Left kidney (tissue), 2 donors: ENCODE results near the gene STAM. TPM values are rescaled to one million over a fixed set of nuclear protein-coding genes. Genes with fewer than 3 reads are reported as not detected.

Source experiments
- DNase-seq: peaks from one replicate; pipeline ENCODE4 v3.0.0-alpha.2; 2013
- polyA plus RNA-seq: library from polyadenylated mRNA; unstranded; fragments of 120-200 nt; gene quantifications from one replicate; pipeline ENCODE4 v1.2.1, GENCODE V29; 2013; ENCODE audit not compliant: insufficient read length

STAM gene
- polyA plus RNA-seq, 1 donor, result 36.8 TPM

DNA sequence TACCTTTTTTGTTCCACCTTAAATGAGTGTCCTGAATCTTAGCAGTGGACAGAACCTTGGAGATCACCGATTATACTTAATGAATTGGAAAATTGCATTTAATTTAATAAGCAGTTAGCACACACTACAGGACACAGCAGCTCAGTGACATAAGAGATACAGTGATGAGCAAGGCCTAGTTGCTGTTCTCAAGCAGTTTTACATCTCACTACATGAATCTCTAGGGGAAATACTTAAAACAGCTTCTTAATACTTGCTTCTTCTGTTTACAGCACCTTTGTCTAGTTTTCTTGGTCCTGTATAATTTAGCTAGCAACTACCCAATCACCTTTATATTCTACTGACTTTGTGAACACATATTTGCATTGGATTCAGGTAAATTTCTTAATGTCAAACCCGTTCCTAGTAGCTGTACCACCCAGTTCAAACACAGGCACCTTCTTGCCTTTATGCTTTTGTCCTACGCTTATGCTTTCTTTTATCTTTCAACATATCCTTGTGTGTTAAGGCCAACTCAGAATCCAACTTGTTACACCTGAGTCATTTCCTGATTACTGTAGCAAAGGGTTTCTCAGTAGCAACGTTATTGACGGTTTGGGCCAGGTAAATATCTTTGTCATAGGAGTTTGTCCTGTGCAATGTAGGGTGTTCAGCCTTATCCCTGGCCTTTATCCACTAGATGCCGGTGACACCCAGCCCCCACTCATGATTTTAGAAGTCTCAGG is 1.8 kb downstream of the STAM start:
- no peak for DNase-seq

DNA sequence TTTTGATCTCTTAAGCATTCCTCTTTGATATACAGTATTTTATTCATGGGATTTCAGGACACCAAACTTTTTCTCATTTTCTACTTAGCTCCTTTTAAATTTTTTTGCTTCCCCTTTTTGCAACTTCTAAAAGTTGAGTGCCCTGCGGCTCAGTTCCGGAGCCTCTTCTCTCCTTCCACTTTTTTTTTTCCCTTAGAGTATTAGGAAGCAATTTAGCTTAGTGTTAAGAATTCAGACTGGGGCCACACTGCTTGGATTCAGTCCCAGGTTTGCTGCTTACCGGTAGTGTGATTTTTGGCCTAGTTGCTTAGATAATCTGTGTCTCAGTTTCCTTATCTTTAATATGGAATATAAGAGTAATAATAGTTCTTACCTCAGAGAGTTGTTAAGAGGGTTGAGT is 3.4 kb downstream of the STAM start:
- no peak for DNase-seq

DNA sequence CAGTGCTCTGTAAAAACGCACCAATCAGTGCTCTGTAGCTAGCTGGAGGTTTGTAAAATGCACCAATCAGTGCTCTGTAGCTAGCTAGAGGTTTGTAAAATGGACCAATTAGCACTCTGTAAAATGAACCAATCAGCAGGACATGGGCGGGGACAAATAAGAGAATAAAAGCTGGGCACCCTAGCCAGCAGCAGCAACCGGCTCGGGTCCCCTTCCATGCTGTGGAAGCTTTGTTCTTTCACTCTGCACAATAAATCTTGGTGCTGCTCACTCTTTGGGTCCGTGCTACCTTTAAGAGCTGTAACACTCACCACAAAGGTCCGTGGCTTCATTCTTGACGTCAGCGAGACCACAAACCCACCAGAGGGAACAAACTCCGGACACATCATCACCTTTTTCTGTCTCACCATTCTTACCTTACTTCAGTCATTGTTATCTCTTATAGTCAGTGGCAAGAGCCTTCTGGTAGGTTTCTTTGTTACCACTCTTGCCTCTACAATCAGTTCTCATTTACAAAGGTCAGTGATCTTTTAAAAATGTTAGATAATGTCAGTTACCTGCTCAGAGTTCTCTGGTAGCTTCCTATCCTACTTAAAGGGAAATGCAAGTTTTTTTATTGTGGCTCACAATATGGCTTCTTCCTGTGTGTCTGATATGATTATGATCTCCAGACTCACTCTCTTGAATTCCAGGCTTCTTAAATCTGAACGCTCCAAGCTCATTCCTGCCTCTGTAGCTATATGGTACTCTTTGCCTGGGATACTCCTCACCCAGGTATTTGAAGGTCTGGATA is 4.5 kb downstream of the STAM start:
- no peak for DNase-seq

- no peak for DNase-seq
Measured at GRCh38 chr10:17649052-17649451, 5.1 kb downstream of the STAM start.

DNA sequence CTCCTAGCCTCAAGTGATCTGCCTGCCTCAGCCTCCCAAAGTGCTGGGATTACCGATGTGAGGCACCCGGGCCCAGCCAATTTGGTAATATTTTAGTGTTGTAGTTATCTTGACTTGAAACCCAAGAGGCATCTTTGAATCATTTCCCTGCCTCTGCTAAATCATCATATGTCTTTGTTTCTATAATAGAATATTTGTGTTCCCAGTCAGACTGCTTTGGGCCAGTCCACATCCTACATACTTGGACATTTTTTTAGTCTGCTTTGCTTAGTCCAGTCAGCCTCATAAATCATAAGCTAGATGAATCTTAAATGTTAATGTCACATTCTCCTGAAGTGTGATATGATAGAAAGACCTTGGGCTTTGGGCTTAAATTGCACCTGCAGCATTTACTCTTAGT is 5.9 kb downstream of the STAM start:
- no peak for DNase-seq

DNA sequence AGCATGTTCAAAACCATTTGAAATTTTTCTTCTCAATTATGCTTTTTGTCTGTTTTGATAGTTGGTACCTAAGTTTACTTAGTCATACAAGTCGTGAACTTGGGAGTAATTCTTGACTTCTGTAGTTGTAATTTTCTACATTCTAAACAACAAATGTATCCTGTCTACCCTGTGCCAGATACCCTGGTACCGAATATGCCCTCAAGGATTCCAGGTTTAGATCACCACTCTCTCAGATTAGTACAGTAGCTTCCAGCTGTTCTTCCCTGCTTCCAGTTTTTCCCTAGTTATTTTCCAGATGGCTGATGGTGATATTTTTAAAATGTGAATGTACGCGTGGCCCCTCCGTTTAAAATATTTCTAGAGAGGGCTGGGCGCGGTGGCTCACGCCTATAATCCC is 6.5 kb downstream of the STAM start:
- DNase-seq, result no peak

DNA sequence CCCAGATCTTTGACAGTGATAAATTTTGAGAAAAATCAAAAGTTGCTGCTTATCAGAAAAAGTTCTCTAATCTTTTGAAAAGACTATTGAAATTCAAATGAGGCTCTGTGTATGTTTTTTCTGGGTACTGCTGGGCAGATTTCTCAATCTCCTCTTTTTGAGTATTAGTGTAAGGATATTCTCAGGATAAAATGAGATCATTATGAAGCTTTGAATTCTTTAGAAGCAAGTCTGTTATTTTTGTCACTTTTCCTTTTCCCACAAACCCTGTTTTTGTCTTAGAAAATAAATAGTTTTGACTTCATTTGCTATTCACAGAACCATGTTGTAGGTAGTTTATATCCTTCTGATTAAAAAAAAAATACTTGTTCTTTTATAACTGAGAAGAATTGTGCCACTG is 7.9 kb downstream of the STAM start:
- no peak for DNase-seq

DNA sequence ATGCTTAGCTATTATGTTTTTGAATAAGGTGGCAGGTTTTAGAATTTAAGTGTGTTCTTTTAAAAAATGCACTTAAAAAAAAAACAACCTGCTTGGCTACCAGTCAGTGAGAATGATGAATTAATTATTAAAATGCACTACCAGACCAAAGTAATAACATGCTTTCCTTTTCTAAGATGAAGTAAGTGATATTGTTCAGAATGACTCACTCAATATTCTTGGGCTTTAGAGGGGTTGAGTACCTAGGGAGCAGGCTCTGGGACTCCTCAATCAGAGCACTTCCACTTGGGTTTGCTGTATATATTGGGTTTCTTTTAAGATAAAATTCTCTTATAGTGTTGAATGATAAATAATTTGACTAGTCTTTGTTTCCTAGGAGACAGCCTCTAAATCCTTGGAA is 8.6 kb downstream of the STAM start:
- DNase-seq, result no peak

DNA sequence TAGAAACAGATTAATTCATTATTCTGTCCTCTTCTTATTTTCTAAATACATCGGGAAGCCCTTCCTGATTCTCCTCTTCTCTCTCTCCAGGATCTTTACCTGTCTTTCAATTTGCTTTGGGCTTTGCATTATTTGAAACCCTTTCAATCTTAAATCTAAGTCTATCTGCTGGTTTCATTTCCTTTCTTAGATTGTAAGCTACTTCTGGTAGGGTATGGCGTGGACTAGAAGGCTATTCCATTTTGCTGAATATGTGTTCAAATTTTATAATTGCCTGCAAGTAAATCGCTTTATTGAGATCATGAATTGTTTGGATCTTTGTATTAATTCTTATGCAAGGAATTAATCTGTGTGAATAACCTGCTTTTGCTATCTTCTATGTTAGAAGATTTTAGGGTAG is 11.1 kb downstream of the STAM start:
- no peak for DNase-seq

DNA sequence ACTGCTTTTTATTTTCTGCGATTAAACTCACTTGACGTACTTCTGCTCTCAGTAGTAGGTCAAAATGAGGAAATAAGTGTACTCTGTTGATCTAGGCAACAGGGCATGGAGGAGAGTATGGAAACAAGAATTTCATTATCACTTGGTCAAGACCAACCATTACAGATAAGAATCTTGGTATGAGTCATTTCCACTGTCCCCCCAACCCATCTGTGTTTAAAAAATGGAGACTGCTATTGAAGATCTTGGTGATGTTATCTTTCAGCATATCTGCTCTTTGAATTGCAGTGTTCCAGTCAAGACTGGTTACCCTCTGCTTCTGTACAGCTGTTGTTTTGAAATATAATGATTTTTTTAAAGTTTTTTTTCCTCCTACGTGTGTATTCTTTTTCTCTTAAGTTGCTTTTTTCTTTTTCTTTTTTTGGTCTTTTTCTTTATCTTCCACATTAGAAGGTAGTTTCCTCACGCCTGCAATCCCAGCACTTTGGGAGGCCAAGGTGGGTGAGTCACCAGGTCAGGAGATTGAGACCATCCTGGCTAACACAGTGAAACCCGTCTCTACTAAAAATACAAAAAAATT is 11.7 kb downstream of the STAM start:
- no peak for DNase-seq

DNA sequence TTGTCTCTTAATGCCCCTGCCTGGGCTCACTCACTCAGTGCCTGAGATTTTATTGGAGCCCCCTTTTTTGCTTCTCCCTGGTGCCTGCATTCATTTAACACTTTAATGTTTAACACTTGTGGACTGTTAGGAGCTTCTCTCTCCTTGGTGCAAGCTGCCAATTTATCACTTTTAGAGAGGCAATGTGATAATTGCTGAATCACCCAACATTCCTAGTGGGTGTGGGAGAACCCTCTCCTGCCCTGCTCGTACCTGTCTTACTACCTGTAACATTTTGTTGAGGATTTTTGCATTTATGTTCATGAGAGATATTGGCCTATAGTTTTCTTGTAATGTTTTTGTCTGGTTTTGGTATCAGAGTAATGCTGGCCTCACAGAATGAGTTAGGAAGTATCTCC is 13.2 kb downstream of the STAM start:
- DNase-seq, result no peak

DNA sequence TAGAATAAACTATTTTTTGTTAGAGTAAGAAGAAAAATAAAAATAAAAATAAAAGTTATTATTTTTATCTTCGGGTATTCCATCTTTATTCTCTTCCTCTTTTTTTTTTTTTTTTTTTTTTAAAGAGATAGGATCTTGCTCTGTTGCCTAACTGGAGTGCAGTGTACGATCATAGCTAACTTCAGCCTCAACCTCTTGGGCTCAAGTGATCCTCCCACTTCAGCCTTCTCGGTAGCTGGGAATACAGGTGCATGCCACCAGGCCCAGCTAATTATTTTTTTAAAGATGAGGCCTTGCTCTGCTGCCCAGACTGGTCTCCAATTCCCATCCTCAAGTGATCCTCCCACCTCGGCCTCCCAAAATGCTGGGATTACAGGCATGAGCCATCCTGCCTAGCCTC is 15.4 kb downstream of the STAM start:
- DNase-seq, result no peak

DNA sequence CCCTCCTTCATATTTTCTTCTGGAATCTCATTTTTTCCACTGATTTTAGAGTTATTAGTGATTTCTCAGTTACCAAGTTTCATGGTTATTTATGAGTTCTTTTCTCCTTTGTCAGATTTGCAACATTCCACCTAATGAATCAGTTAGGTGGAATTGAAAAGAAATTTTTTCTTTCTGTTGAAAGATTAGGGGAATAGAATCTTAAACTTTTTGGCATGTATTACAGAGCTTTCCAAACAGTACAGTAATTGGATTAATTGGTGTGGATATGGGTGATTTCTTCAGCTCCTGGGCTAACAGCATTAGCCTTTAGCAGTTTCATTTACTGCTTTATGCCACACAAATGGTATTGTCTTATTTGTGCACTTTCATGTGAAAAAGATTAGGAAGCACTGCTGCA is 17.0 kb downstream of the STAM start:
- no peak for DNase-seq

GRCh38 chr10:17661510-17661909 is 17.6 kb downstream of the STAM start:
- DNase-seq, result no peak

GRCh38 chr10:17662193-17663138 is 18.5 kb downstream of the STAM start:
- DNase-seq, result no peak

DNA sequence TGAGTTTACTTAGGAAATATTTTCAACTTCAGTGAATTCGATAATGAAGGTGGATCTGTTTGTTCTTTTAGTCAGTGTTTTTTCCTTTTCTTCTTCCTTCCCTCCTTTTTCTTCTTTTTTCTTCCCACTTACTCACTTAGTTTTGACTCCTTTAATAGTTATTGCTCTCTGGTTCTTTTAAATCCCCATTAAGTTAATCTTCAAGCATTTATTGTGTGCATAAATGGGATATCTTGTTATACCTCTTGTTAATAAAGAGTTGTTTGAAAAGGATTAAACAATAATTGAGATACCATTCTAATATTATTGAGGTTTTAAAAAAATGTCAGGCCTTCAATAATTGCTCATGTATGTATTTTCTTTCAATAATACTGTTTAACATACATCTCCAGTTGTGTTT is 19.5 kb downstream of the STAM start:
- no peak for DNase-seq

DNA sequence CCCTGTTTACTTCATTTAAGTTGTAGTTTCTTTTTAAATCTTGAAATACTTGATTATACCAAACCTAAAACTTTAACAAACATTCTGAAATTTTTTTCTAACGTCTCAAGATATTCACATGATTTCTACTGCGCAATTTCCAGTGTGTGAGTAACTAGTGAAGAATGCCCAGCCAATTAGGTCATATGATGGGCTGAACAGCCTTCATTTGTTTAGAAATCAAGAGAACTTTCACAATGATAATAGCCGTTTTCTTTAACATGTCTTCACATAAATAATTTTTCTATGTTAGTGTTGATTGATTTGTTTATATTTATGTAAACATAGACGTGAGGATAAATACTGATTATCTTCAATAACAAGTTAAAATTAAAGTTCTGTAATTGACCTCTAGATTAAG is 21.8 kb downstream of the STAM start:
- DNase-seq, result no peak

GRCh38 chr10:17668435-17669184 is 24.7 kb downstream of the STAM start:
- no peak for DNase-seq

DNA sequence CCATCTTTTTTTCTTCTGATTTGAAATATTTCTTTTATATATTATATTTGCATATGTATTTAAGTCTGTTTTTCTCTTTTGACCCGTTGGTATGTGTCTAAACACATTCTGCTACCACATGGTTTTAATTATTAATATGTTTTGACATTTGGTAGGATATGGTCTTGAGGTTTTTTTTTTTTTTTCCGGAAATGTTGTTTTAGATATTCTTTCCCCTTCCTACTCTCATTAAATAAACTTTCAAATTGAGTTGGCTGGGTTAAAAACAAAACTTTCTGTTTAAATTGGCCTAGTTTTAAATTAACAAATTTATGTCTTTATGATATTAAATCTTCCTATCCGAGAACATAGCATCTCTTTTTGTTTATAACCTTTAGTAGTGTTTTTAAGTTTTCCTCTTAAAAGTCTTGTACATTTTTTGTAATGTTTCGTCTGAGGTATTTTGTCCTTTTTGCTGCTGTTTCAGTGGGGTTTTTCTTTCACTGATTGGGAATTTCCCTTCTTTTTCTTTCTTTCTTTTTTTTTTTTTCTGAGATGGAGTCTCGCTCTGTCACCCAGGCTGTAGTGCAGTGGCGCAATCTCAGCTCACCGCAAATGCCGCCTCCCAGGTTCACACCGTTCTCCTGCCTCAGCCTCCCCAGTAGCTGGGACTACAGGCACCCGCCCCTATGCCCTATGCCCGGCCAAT is 25.4 kb downstream of the STAM start:
- DNase-seq, result no peak

GRCh38 chr10:17671307-17671706 is 27.4 kb downstream of the STAM start:
- no peak for DNase-seq

GRCh38 chr10:17673471-17674061 is 29.6 kb downstream of the STAM start:
- DNase-seq, result no peak
